Panc1 (cell line): ENCODE results near the gene LARGE2.
"Not testable (repeated sequence)": the region's sequence is repeated elsewhere in the genome, so short reads cannot be mapped to it uniquely, and the experiment has no call there.

Experiments
- POLR2AphosphoS5 ChIP-seq: IDR thresholded peaks from 2 replicates; pipeline ENCODE4 v1.6.1; 2012; ENCODE audit warnings: mild to moderate bottlenecking, low read depth, low read length, moderate library complexity
- REST ChIP-seq, 2 experiments: IDR thresholded peaks; 2 replicates each; pipeline ENCODE4 v1.6.1; 2011 to 2012; ENCODE audit warnings: low read depth in 2 of 2, control low read depth in 1 of 2, low read length in 1 of 2, mild to moderate bottlenecking in 1 of 2, moderate library complexity in 1 of 2; ENCODE audit not compliant: insufficient read depth in 1 of 2
- TCF7L2 ChIP-seq: IDR thresholded peaks from 2 replicates; pipeline ENCODE4 v1.6.1; 2011; ENCODE audit warnings: mild to moderate bottlenecking, low read depth, low read length, inconsistent platforms
- TF ChIP-seq, protein P1 (sequence below): fragments of 450-650 bp; IDR thresholded peaks from 2 replicates; pipeline ENCODE4 v1.5.1; 2017; ENCODE audit warnings: mild to moderate bottlenecking

GRCh38 chr11:45900175-45900800 lies 22.2 kb upstream of the LARGE2 start:
- TF ChIP-seq, protein P1, sequence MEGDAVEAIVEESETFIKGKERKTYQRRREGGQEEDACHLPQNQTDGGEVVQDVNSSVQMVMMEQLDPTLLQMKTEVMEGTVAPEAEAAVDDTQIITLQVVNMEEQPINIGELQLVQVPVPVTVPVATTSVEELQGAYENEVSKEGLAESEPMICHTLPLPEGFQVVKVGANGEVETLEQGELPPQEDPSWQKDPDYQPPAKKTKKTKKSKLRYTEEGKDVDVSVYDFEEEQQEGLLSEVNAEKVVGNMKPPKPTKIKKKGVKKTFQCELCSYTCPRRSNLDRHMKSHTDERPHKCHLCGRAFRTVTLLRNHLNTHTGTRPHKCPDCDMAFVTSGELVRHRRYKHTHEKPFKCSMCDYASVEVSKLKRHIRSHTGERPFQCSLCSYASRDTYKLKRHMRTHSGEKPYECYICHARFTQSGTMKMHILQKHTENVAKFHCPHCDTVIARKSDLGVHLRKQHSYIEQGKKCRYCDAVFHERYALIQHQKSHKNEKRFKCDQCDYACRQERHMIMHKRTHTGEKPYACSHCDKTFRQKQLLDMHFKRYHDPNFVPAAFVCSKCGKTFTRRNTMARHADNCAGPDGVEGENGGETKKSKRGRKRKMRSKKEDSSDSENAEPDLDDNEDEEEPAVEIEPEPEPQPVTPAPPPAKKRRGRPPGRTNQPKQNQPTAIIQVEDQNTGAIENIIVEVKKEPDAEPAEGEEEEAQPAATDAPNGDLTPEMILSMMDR: not testable (repeated sequence)
- not testable (repeated sequence) for TF ChIP-seq POLR2AphosphoS5; REST (IDR thresholded peaks at IDR 0.05; ENCODE audit: insufficient read depth in 1 of 2, low read depth in 2 of 2, low read length in 1 of 2); TCF7L2
